ENCODE data around the gene MRGPRX3. TPM values are rescaled to one million over a fixed set of nuclear protein-coding genes. Genes with fewer than 3 reads are reported as not detected.
"Not testable (repeated sequence)": the region's sequence is repeated elsewhere in the genome, so short reads cannot be mapped to it uniquely, and the experiment has no call there.

Gene MRGPRX3
- total RNA-seq, 1 experiment from 2014 or later, result not detected

DNA sequence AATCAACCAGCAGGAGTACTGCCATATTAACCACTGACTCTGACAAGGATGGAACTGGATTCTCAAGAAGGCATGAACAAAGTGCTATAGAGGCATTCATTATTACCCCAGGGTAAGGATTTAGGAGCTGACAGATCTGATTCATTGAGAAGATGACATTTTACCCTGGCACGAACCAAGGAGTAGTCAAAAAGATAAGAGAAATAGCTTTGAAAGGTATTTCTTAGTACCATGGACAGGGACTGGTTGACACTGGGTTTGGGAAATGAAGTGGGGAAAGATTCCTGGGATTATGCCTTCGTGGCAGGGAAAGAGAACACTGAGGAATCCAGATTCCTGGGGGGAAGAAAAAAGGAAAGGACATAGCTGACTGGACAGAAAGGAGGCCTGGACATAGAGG lies 21.4 kb upstream of the MRGPRX3 start:
- Histone ChIP-seq H3K27ac (ENCODE audit: low read length) (no peak overlapping the region), H3K4me3 (ENCODE audit: low read depth in 2 of 2, low read length in 2 of 2) (no peak overlapping the region), H3K36me3 (ENCODE audit: control insufficient read depth, insufficient read depth, low read length) (no peaks in the 10 kb centered on the region), H3K27me3 (ENCODE audit: control insufficient read depth, insufficient read depth, low read length) (peaks cover 11% of the 10 kb centered on the region), H3K9me3 (ENCODE audit: control insufficient read depth, insufficient read depth, low read depth, low read length) (no peaks in the 10 kb centered on the region), H3K4me1 (ENCODE audit: control insufficient read depth, insufficient read depth, low read length) (peaks cover 11% of the 10 kb centered on the region; the same call in 1 of the 2 replicates)
- intact Hi-C loops (cut with micrococcal nuclease; ENCODE audit: unreplicated experiment), result no loop called here
- no TSS peak for BruUV-seq (replicated peaks)
- TF ChIP-seq TCF7L2 (IDR thresholded peaks at IDR 0.05; ENCODE audit: low read depth, low read length), result no peak
- TF ChIP-seq, protein P1, sequence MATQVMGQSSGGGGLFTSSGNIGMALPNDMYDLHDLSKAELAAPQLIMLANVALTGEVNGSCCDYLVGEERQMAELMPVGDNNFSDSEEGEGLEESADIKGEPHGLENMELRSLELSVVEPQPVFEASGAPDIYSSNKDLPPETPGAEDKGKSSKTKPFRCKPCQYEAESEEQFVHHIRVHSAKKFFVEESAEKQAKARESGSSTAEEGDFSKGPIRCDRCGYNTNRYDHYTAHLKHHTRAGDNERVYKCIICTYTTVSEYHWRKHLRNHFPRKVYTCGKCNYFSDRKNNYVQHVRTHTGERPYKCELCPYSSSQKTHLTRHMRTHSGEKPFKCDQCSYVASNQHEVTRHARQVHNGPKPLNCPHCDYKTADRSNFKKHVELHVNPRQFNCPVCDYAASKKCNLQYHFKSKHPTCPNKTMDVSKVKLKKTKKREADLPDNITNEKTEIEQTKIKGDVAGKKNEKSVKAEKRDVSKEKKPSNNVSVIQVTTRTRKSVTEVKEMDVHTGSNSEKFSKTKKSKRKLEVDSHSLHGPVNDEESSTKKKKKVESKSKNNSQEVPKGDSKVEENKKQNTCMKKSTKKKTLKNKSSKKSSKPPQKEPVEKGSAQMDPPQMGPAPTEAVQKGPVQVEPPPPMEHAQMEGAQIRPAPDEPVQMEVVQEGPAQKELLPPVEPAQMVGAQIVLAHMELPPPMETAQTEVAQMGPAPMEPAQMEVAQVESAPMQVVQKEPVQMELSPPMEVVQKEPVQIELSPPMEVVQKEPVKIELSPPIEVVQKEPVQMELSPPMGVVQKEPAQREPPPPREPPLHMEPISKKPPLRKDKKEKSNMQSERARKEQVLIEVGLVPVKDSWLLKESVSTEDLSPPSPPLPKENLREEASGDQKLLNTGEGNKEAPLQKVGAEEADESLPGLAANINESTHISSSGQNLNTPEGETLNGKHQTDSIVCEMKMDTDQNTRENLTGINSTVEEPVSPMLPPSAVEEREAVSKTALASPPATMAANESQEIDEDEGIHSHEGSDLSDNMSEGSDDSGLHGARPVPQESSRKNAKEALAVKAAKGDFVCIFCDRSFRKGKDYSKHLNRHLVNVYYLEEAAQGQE (IDR thresholded peaks at IDR 0.05; ENCODE audit: insufficient read depth in 1 of 2, low read depth in 2 of 2, low read length in 1 of 2), result peak; percentile 60 to 82; a peak in 3 of 4 replicates
- no peak for TF ChIP-seq SIN3A (IDR thresholded peaks at IDR 0.05; ENCODE audit: borderline replicate concordance, insufficient read depth, low read depth, low read length)
- ChIA-PET CTCF (no interaction called here), POLR2A (no interaction called here)
- DNase-seq (ENCODE audit: low read depth, low spot score) (no peak), ATAC-seq (no peak)
- in situ Hi-C loops (cut with HindIII; ENCODE audit: low pct_unique_long_range_greater_than_20kb, low sequenced_read_pairs), result no loop called here

DNA sequence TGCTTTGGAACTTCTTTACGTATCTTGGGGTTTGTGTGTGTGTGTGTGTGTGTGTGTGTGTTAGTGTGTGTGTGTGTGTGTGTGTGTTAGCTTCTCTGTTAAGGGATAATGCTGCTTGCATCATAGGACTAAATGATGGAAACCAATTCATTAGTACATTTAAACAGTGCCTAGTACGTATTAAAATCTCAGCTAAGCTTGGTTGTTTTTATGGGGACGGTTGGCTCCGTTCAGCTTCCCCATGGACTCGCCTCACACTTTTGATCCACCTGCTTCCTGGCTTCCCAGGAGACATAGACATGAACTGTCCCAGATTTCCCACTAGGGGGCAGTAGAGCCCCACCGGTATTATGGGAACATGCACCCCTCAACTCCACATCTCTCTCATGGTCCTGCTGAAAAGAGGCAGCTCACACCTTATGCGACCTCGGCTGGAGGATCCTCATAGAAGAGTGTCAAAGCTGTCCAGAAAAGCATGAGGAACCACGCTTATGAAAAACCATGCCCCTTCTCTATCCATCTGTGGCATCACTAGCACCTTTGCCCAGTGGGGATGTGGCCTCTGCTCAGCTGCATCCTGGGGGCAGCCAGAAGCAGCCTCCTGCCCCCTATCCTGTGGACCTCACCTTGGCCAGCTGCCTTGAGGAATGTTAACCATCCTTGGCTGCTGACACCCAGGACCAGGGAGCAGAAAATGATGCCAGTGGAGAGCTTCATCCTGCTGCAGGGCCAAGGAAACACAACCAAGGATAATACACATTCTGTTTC lies 16.8 kb upstream of the MRGPRX3 start:
- in situ Hi-C loops (cut with HindIII; ENCODE audit: low pct_unique_long_range_greater_than_20kb, low sequenced_read_pairs), result no loop called here
- peaks cover 11% of the 10 kb centered on the region for H3K27me3 ChIP-seq (ENCODE audit: control insufficient read depth, insufficient read depth, low read length)

GRCh38 chr11:18121331-18121828 lies 11.0 kb upstream of the MRGPRX3 start:
- H3K27me3 ChIP-seq (ENCODE audit: control insufficient read depth, insufficient read depth, low read length); H3K36me3 ChIP-seq (ENCODE audit: control insufficient read depth, insufficient read depth, low read length); in situ Hi-C loops (cut with HindIII; ENCODE audit: low pct_unique_long_range_greater_than_20kb, low sequenced_read_pairs); BruUV-seq (replicated peaks); H3K4me3 ChIP-seq (ENCODE audit: low read depth in 2 of 2, low read length in 2 of 2); H3K9me3 ChIP-seq (ENCODE audit: control insufficient read depth, insufficient read depth, low read depth, low read length); intact Hi-C loops (cut with micrococcal nuclease; ENCODE audit: unreplicated experiment); CTCF ChIA-PET; ATAC-seq; POLR2A ChIA-PET; H3K27ac ChIP-seq (ENCODE audit: low read length); H3K4me1 ChIP-seq (ENCODE audit: control insufficient read depth, insufficient read depth, low read length); DNase-seq (ENCODE audit: low read depth, low spot score): not testable (repeated sequence)

More for the DNA sequence above, 16.8 kb upstream of the MRGPRX3 start:
- H3K4me3 ChIP-seq (ENCODE audit: low read depth in 2 of 2, low read length in 2 of 2), result no peak overlapping the region
- DNase-seq (ENCODE audit: low read depth, low spot score) (peak; percentile 61), ATAC-seq (peak; percentile 97)
- no peak for TF ChIP-seq SIN3A (IDR thresholded peaks at IDR 0.05; ENCODE audit: borderline replicate concordance, insufficient read depth, low read depth, low read length)
- TF ChIP-seq CTCF (IDR thresholded peaks at IDR 0.05), result peak; percentile 92
- no peak overlapping the region for H3K27ac ChIP-seq (ENCODE audit: low read length)
- intact Hi-C loops (cut with micrococcal nuclease; ENCODE audit: unreplicated experiment), result loop anchor here (5.0 kb wide), 1 partner anchor 87 kb away; no protein-coding TSS in a partner anchor
- H3K4me1 ChIP-seq (ENCODE audit: control insufficient read depth, insufficient read depth, low read length), result 0 out of 2 replicates have a peak, but pooled peaks cover 5% of the 10 kb centered on the region
- ChIA-PET POLR2A (interaction anchor here (0.7 kb wide), 1 partner anchor 1297 kb away, joined by 7 read pairs; no protein-coding TSS in a partner anchor), CTCF (interaction anchor here (0.6 to 1.8 kb wide), 11 partner anchors 9 to 649 kb away, joined by 3 to 22 read pairs (median 5); no protein-coding TSS in a partner anchor)
- no TSS peak for BruUV-seq (replicated peaks)
- no peaks in the 10 kb centered on the region for H3K36me3 ChIP-seq (ENCODE audit: control insufficient read depth, insufficient read depth, low read length)
- H3K9me3 ChIP-seq (ENCODE audit: control insufficient read depth, insufficient read depth, low read depth, low read length), result no peaks in the 10 kb centered on the region

DNA sequence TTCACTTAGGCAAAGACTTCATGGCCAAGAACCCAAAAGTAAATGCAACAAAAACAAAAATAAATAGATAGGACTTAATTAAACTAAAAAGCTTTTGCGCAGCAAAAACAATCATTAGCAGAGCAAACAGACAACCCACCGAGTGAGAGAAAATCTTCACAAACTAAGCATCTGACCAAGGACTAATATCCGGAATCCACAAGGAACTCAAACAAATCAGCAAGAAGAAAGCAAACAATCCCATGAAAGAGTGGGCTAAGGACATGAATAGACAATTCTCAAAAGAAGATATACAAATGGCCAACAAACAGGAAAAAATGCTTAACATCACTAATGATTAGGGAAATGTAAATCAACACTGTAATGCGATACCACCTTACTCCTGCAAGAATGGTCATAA lies 1.3 kb upstream of the MRGPRX3 start:
- intact Hi-C loops (cut with micrococcal nuclease; ENCODE audit: unreplicated experiment); DNase-seq (ENCODE audit: low read depth, low spot score); H3K36me3 ChIP-seq (ENCODE audit: control insufficient read depth, insufficient read depth, low read length); ATAC-seq; H3K27me3 ChIP-seq (ENCODE audit: control insufficient read depth, insufficient read depth, low read length); POLR2A ChIA-PET; in situ Hi-C loops (cut with HindIII; ENCODE audit: low pct_unique_long_range_greater_than_20kb, low sequenced_read_pairs); H3K27ac ChIP-seq (ENCODE audit: low read length); H3K9me3 ChIP-seq (ENCODE audit: control insufficient read depth, insufficient read depth, low read depth, low read length); H3K4me3 ChIP-seq (ENCODE audit: low read depth in 2 of 2, low read length in 2 of 2); BruUV-seq (replicated peaks); CTCF ChIA-PET; H3K4me1 ChIP-seq (ENCODE audit: control insufficient read depth, insufficient read depth, low read length): not testable (repeated sequence)

Measured in Panc1 (cell line).